CD14-positive monocyte (primary cell): Measurements from ENCODE around the gene DPF3. TPM values are rescaled to one million over a fixed set of nuclear protein-coding genes. Genes with fewer than 3 reads are reported as not detected.

Source experiments
- DNase-seq, 3 donors: peaks; one replicate each; pipeline ENCODE4 v3.0.0-alpha.2; 2011 to 2022
- H2AFZ ChIP-seq: 2 replicates; pipeline ENCODE4 v1.6.0; 2012; ENCODE audit warnings: mild to moderate bottlenecking, low read depth, low read length, inconsistent platforms; ENCODE audit not compliant: insufficient read depth, poor library complexity, severe bottlenecking
- H3K27ac ChIP-seq, 2 donors: 1 replicate in 1 of 2; 2 replicates in 1 of 2; pipeline ENCODE4 v1.5.1; 2012 to 2013; ENCODE audit warnings: low read length in 2 of 2, control low read depth in 1 of 2, inconsistent platforms in 1 of 2, low read depth in 1 of 2, mild to moderate bottlenecking in 1 of 2
- H3K27me3 ChIP-seq, 2 donors: one replicate each; pipeline versions ENCODE4 v1.6.0 to v1.6.1; 2011 to 2013; ENCODE audit warnings: low read length in 2 of 2; ENCODE audit not compliant: control insufficient read depth in 2 of 2, insufficient read depth in 2 of 2
- H3K36me3 ChIP-seq, 2 donors: replicated peaks in 1 of 2; 1 replicate in 1 of 2; 2 replicates in 1 of 2; pipeline versions ENCODE4 v1.5.1 to v1.6.1; 2012 to 2013; ENCODE audit warnings: low read length in 2 of 2, control low read depth in 1 of 2, inconsistent platforms in 1 of 2, mild to moderate bottlenecking in 1 of 2; ENCODE audit not compliant: insufficient read depth in 2 of 2, control insufficient read depth in 1 of 2
- H3K4me1 ChIP-seq, 2 donors: 1 replicate in 1 of 2; 2 replicates in 1 of 2; pipeline versions ENCODE4 v1.5.1 to v1.6.1; 2012 to 2013; ENCODE audit warnings: low read length in 2 of 2, control low read depth in 1 of 2, inconsistent platforms in 1 of 2, mild to moderate bottlenecking in 1 of 2, moderate library complexity in 1 of 2; ENCODE audit not compliant: insufficient read depth in 2 of 2, control insufficient read depth in 1 of 2
- H3K4me2 ChIP-seq: replicated peaks from 2 replicates; pipeline ENCODE3; 2012; ENCODE audit warnings: low read length, moderate library complexity, mild to moderate bottlenecking; ENCODE audit not compliant: poor library complexity, severe bottlenecking; ENCODE audit errors: extremely low read depth
- H3K4me3 ChIP-seq, 3 experiments: fragments of 200-600 bp in 1 of 3; sonication (generic) in 1 of 3; replicated peaks in 1 of 3; 1 replicate in 2 of 3; 2 replicates in 1 of 3; pipeline ENCODE4 v1.5.1; 2011 to 2013; ENCODE audit warnings: low read length in 3 of 3, mild to moderate bottlenecking in 3 of 3, control low read depth in 2 of 3, low read depth in 2 of 3, inconsistent platforms in 1 of 3, moderate library complexity in 1 of 3
- H3K79me2 ChIP-seq: 2 replicates; pipeline ENCODE4 v1.6.0; 2012; ENCODE audit warnings: mild to moderate bottlenecking, control low read depth, inconsistent platforms, low read length, moderate library complexity; ENCODE audit not compliant: insufficient read depth
- H3K9ac ChIP-seq: 2 replicates; pipeline ENCODE4 v1.6.0; 2017; ENCODE audit warnings: low read length, mild to moderate bottlenecking; ENCODE audit not compliant: insufficient read depth, poor library complexity, severe bottlenecking
- H3K9me3 ChIP-seq, 2 donors: replicated peaks in 1 of 2; 1 replicate in 1 of 2; 2 replicates in 1 of 2; pipeline versions ENCODE4 v1.5.1 to v1.6.1; 2012 to 2013; ENCODE audit warnings: low read length in 2 of 2, control low read depth in 1 of 2; ENCODE audit not compliant: control insufficient read depth in 1 of 2, insufficient read depth in 1 of 2
- H4K20me1 ChIP-seq: 2 replicates; pipeline ENCODE4 v1.6.0; 2012; ENCODE audit warnings: mild to moderate bottlenecking, low read length, control low read depth, moderate library complexity; ENCODE audit not compliant: insufficient read depth
- H3K27ac Mint-ChIP-seq, 7 donors: one replicate each; pipeline ENCODE4 v1.8.0; 2020; ENCODE audit warnings: mild to moderate bottlenecking in 7 of 7, mixed read lengths in 7 of 7, moderate library complexity in 6 of 7, inconsistent platforms in 2 of 7
- H3K27me3 Mint-ChIP-seq, 3 donors: one replicate each; pipeline ENCODE4 v1.8.0; 2021 to 2022; ENCODE audit warnings: low read depth in 3 of 3, mild to moderate bottlenecking in 3 of 3, mixed read lengths in 3 of 3, moderate library complexity in 3 of 3, inconsistent platforms in 1 of 3
- H3K36me3 Mint-ChIP-seq, 2 donors: one replicate each; pipeline ENCODE4 v1.8.0; 2020; ENCODE audit warnings: mixed read lengths in 2 of 2, inconsistent platforms in 1 of 2, mild to moderate bottlenecking in 1 of 2
- H3K4me1 Mint-ChIP-seq: one replicate; pipeline ENCODE4 v1.8.0; 2020; ENCODE audit warnings: mild to moderate bottlenecking, mixed read lengths
- H3K4me3 Mint-ChIP-seq, 2 donors: one replicate each; pipeline ENCODE4 v1.8.0; 2020; ENCODE audit warnings: mild to moderate bottlenecking in 2 of 2, mixed read lengths in 2 of 2, moderate library complexity in 1 of 2
- H3K9me3 Mint-ChIP-seq, 7 donors: one replicate each; pipeline ENCODE4 v1.8.0; 2020 to 2022; ENCODE audit warnings: mixed read lengths in 7 of 7, mild to moderate bottlenecking in 6 of 7, moderate library complexity in 6 of 7, inconsistent platforms in 2 of 7
- WGBS: methylation state at CpG from one replicate; pipeline ENCODE4 v1.1.5; 2013; ENCODE audit warnings: missing lambda C conversion rate; ENCODE audit not compliant: insufficient coverage; 5-methylcytosine and 5-hydroxymethylcytosine counted together
- intact Hi-C, 2 donors: fragments of 100-400 bp; cut with micrococcal nuclease; formaldehyde crosslinking; loops; one replicate each; pipeline versions ENCODE4 v1.15.0 to v1.15.1; 2023
- polyA plus RNA-seq, 3 donors: library from polyadenylated mRNA; depleted of rRNA in 1 of 3; unstranded in 2 of 3; stranded (reverse) in 1 of 3; fragments of 300-500 nt in 2 of 3; fragments of >200 nt in 1 of 3; fragmentation: Illumina TruSeq in 2 of 3; gene quantifications; 1 replicate in 2 of 3; 2 replicates in 1 of 3; pipeline ENCODE4 v1.2.3, GENCODE V29; 2012 to 2021
- TF ChIP-seq, protein P1 (sequence below): fragments of 200-600 bp; IDR thresholded peaks from one replicate; pipeline ENCODE4 v1.8.0; 2022; ENCODE audit warnings: antibody characterized with exemption, mild to moderate bottlenecking

The DPF3 gene
- polyA plus RNA-seq, 3 donors, result 0.33 to 0.39 TPM; not detected in 1

DNA sequence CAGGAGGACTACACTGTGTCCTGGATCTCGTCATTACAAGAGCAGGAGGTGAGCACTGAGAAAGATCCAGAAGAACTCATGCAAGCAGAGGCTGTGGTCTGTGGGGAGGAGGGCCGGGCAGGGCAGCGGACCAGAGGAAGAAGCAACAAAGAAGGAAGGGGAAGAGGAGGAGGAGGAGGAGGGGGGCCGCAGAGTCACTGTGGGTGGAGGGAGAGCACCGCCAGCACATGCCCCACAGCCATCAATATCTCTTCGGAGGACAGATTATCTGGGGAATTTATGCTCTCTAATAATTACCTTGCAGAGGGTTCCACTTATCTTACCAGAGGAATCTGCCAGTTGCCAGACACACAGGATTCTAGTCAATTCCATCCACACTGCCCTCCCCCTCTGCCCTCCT, 105.6 kb downstream of the DPF3 start:
- Histone ChIP-seq H3K79me2 (no peaks in the 10 kb centered on the region), H3K36me3 (no peaks in the 10 kb centered on the region), H4K20me1 (no peaks in the 10 kb centered on the region), H3K9me3 (no peaks in the 10 kb centered on the region), H3K9ac (no peak overlapping the region), H3K4me2 (no peak overlapping the region), H3K27ac (no peak overlapping the region), H3K4me1 (no peaks in the 10 kb centered on the region), H3K27me3 (no peaks in the 10 kb centered on the region), H2AFZ (no peak overlapping the region), H3K4me3 (no peak overlapping the region)
- DNase-seq, result no peak
- Mint-ChIP-seq H3K27me3 (peaks cover 2 to 12% (median 6%) of the 10 kb centered on the region in 3 donors), H3K27ac (no peak overlapping the region), H3K4me1 (peaks cover 2% of the 10 kb centered on the region), H3K36me3 (no peaks in the 10 kb centered on the region), H3K4me3 (no peak overlapping the region), H3K9me3 (no peaks in the 10 kb centered on the region)
- intact Hi-C loops, result no loop called here
- TF ChIP-seq, protein P1, sequence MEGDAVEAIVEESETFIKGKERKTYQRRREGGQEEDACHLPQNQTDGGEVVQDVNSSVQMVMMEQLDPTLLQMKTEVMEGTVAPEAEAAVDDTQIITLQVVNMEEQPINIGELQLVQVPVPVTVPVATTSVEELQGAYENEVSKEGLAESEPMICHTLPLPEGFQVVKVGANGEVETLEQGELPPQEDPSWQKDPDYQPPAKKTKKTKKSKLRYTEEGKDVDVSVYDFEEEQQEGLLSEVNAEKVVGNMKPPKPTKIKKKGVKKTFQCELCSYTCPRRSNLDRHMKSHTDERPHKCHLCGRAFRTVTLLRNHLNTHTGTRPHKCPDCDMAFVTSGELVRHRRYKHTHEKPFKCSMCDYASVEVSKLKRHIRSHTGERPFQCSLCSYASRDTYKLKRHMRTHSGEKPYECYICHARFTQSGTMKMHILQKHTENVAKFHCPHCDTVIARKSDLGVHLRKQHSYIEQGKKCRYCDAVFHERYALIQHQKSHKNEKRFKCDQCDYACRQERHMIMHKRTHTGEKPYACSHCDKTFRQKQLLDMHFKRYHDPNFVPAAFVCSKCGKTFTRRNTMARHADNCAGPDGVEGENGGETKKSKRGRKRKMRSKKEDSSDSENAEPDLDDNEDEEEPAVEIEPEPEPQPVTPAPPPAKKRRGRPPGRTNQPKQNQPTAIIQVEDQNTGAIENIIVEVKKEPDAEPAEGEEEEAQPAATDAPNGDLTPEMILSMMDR, result no peak
- WGBS, result 20% methylated on average over 4 of the region's 6 CpGs

DNA sequence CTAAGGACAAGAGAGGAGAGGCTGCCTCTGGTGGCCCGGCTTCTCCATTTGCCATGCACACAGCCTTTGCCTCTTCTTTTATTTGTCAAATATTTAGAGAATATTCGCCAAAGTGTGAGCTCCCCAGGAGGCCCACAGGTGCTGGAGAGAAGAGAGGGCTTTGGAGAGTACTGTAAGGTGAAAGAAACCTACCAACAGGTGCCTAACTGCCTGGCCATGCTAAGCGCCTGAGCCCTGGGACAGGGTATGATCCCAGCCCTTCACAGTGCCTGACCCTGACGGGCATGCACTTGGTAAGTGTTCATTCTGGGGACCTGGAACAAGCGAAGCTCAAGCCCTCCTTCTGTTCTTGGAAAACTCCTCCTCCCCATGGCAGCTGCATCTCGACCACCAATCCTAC, 106.1 kb downstream of the DPF3 start:
- TF ChIP-seq, protein P1, result no peak
- Mint-ChIP-seq H3K4me3 (no peak overlapping the region), H3K9me3 (peaks cover 0 to under 1% (median 0%) of the 10 kb centered on the region in 7 donors), H3K4me1 (peaks cover 2% of the 10 kb centered on the region), H3K36me3 (no peaks in the 10 kb centered on the region), H3K27ac (no peak overlapping the region), H3K27me3 (peaks cover 2 to 10% (median 6%) of the 10 kb centered on the region in 3 donors)
- no peaks in the 10 kb centered on the region for H3K79me2 ChIP-seq
- no peaks in the 10 kb centered on the region for H3K4me1 ChIP-seq
- H2AFZ ChIP-seq, result no peak overlapping the region
- DNase-seq, result no peak
- 70% methylated on average over 3 of the region's 6 CpGs for WGBS
- H3K36me3 ChIP-seq, result no peaks in the 10 kb centered on the region
- H3K4me3 ChIP-seq, result no peak overlapping the region
- H3K27ac ChIP-seq, result no peak overlapping the region
- no peaks in the 10 kb centered on the region for H4K20me1 ChIP-seq
- no peak overlapping the region for H3K4me2 ChIP-seq
- no peaks in the 10 kb centered on the region for H3K9me3 ChIP-seq
- no peak overlapping the region for H3K9ac ChIP-seq
- no peaks in the 10 kb centered on the region for H3K27me3 ChIP-seq
- intact Hi-C loops, result loop anchor here in 1 of 2 donors (2.0 kb wide), 1 partner anchor 21 kb away; no protein-coding TSS in a partner anchor
